NB4 (cell line): ENCODE results near the gene LPCAT1.

ENCODE experiments used
- POLR2A ChIP-seq: IDR thresholded peaks from 2 replicates; pipeline ENCODE4 v1.6.1; 2011; ENCODE audit warnings: mild to moderate bottlenecking; ENCODE audit not compliant: insufficient read length; ENCODE audit errors: extremely low read depth
- TF ChIP-seq, protein P1 (sequence below): IDR thresholded peaks from one replicate; pipeline ENCODE4 v1.5.1; 2012; ENCODE audit warnings: low read depth, low read length

DNA sequence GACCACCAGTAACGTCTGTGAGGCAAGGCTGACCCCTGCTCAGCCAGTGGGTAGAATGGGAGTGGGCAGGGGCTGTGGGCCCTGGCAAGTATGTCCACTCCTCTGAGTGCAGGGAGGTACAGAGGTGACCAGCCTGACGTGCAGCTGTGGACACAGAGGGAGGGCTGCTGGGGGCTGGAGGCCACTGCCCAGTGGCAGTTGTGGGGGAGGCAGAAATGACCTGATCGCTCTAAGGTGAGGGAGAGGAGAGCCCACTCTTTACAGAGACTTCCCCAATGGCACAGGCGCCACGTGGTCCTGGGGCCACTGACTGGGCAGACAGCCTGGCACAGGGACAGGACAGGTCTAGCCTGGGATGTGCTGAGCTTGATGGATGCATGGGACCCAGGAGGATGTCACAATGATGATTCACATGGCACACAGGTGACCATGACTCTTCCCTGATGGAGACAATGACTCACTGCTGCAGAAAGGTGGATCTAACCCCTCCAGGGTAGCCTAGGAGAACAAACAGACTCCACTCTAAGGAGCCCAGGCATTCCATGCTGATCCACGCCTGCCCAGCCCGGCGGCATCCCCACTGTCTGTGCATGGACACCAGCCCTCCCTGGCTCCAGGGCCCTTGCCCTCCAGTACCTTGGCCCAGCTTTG, 7.7 kb downstream of the LPCAT1 start:
- TF ChIP-seq, protein P1, sequence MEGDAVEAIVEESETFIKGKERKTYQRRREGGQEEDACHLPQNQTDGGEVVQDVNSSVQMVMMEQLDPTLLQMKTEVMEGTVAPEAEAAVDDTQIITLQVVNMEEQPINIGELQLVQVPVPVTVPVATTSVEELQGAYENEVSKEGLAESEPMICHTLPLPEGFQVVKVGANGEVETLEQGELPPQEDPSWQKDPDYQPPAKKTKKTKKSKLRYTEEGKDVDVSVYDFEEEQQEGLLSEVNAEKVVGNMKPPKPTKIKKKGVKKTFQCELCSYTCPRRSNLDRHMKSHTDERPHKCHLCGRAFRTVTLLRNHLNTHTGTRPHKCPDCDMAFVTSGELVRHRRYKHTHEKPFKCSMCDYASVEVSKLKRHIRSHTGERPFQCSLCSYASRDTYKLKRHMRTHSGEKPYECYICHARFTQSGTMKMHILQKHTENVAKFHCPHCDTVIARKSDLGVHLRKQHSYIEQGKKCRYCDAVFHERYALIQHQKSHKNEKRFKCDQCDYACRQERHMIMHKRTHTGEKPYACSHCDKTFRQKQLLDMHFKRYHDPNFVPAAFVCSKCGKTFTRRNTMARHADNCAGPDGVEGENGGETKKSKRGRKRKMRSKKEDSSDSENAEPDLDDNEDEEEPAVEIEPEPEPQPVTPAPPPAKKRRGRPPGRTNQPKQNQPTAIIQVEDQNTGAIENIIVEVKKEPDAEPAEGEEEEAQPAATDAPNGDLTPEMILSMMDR, result no peak
- TF ChIP-seq POLR2A, result no peak
